OCI-LY1 (cell line): ENCODE data around the gene RNF135.

Experiments used
- EZH2 ChIP-seq: fragments of 200-600 bp; sonication (generic), shearing (Covaris generic); IDR thresholded peaks from 2 replicates; pipeline ENCODE4 v1.8.0; 2017; ENCODE audit warnings: borderline replicate concordance, mixed run types, mild to moderate bottlenecking, antibody characterized with exemption, low read length, moderate library complexity, mixed read lengths
- TF ChIP-seq, protein P1 (sequence below): fragments of 200-600 bp; sonication (generic), shearing (Covaris generic); IDR thresholded peaks from 2 replicates; pipeline ENCODE4 v1.5.1; 2017; ENCODE audit warnings: mild to moderate bottlenecking, antibody characterized with exemption, low read length, moderate library complexity, mixed read lengths

GRCh38 chr17:30996486-30996885 is 25.6 kb downstream of the RNF135 start:
- TF ChIP-seq, protein P1, sequence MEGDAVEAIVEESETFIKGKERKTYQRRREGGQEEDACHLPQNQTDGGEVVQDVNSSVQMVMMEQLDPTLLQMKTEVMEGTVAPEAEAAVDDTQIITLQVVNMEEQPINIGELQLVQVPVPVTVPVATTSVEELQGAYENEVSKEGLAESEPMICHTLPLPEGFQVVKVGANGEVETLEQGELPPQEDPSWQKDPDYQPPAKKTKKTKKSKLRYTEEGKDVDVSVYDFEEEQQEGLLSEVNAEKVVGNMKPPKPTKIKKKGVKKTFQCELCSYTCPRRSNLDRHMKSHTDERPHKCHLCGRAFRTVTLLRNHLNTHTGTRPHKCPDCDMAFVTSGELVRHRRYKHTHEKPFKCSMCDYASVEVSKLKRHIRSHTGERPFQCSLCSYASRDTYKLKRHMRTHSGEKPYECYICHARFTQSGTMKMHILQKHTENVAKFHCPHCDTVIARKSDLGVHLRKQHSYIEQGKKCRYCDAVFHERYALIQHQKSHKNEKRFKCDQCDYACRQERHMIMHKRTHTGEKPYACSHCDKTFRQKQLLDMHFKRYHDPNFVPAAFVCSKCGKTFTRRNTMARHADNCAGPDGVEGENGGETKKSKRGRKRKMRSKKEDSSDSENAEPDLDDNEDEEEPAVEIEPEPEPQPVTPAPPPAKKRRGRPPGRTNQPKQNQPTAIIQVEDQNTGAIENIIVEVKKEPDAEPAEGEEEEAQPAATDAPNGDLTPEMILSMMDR = no peak
- no peak for TF ChIP-seq EZH2
